ENCODE measurements around the gene SAFB2. TPM values are rescaled to one million over a fixed set of nuclear protein-coding genes. Genes with fewer than 3 reads are reported as not detected.

The SAFB2 gene
- total RNA-seq, 1 donor from 2014 or later: 24.2 TPM

- DNase-seq (ENCODE audit: low read depth in 2 of 2): no peak
These were observed 14.3 kb downstream of the SAFB2 start for GRCh38 chr19:5608291-5608690.

GRCh38 chr19:5607318-5608275 lies 15.0 kb downstream of the SAFB2 start:
- DNase-seq (ENCODE audit: low read depth in 2 of 2): no peak

- no peak for DNase-seq (ENCODE audit: low read depth in 2 of 2)
These were observed 17.2 kb downstream of the SAFB2 start for GRCh38 chr19:5605362-5605761.

GRCh38 chr19:5603626-5604025 lies 18.9 kb downstream of the SAFB2 start:
- DNase-seq (ENCODE audit: low read depth in 2 of 2): no peak

- no peak for DNase-seq (ENCODE audit: low read depth in 2 of 2)
These were observed 21.8 kb downstream of the SAFB2 start for GRCh38 chr19:5600797-5601196.

- DNase-seq (ENCODE audit: low read depth in 2 of 2): no peak
These were observed 26.8 kb downstream of the SAFB2 start for GRCh38 chr19:5595745-5596144.

- DNase-seq (ENCODE audit: low read depth in 2 of 2): no peak
These were observed 27.4 kb downstream of the SAFB2 start for GRCh38 chr19:5595129-5595528.

- no peak for DNase-seq (ENCODE audit: low read depth in 2 of 2)
These were observed 28.0 kb downstream of the SAFB2 start for GRCh38 chr19:5594521-5594950.

GRCh38 chr19:5593343-5594255 lies 29.0 kb downstream of the SAFB2 start:
- DNase-seq (ENCODE audit: low read depth in 2 of 2): no peak

- no peak for DNase-seq (ENCODE audit: low read depth in 2 of 2)
These were observed 29.8 kb downstream of the SAFB2 start for GRCh38 chr19:5592531-5593342.

- no peak for DNase-seq (ENCODE audit: low read depth in 2 of 2)
These were observed 31.1 kb downstream of the SAFB2 start for GRCh38 chr19:5591476-5591875.

GRCh38 chr19:5590865-5591154 lies 31.8 kb downstream of the SAFB2 start:
- no peak for DNase-seq (ENCODE audit: low read depth in 2 of 2)

- no peak for DNase-seq (ENCODE audit: low read depth in 2 of 2)
These were observed 32.3 kb downstream of the SAFB2 start for GRCh38 chr19:5590151-5590864.

GRCh38 chr19:5588906-5589676 lies 33.5 kb downstream of the SAFB2 start:
- DNase-seq (ENCODE audit: low read depth in 2 of 2): no peak

GRCh38 chr19:5588441-5588840 lies 34.1 kb downstream of the SAFB2 start:
- no peak for DNase-seq (ENCODE audit: low read depth in 2 of 2)

- DNase-seq (ENCODE audit: low read depth in 2 of 2): no peak
These were observed 34.9 kb downstream of the SAFB2 start for GRCh38 chr19:5587661-5588060.

GRCh38 chr19:5587071-5587455 lies 35.5 kb downstream of the SAFB2 start:
- no peak for DNase-seq (ENCODE audit: low read depth in 2 of 2)

GRCh38 chr19:5586300-5587070 lies 36.1 kb downstream of the SAFB2 start:
- DNase-seq (ENCODE audit: low read depth in 2 of 2): no peak
